ENCODE measurements around the gene KCNC3.

Gene KCNC3

DNA sequence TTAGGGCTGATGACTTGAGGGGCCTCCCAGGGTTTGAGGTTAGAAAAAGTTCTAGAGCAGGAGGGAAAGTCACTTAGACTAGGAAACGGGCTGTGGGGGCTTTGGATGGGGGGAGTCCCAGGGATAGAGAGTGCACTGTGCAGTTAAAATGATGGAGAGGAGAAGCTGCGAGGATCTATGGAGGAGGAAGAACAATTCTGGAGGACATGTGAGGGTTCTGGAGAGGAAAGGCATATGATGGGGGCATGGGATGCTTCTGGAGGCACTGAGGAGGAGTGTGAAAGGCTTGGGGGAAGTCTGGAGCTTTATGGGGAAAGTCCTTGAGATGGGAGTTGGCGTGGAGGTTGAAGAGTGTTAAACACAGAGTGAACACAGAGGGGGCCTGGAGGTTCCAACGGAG, 2.2 kb downstream of the KCNC3 start:
- DNase-seq = no peak

DNA sequence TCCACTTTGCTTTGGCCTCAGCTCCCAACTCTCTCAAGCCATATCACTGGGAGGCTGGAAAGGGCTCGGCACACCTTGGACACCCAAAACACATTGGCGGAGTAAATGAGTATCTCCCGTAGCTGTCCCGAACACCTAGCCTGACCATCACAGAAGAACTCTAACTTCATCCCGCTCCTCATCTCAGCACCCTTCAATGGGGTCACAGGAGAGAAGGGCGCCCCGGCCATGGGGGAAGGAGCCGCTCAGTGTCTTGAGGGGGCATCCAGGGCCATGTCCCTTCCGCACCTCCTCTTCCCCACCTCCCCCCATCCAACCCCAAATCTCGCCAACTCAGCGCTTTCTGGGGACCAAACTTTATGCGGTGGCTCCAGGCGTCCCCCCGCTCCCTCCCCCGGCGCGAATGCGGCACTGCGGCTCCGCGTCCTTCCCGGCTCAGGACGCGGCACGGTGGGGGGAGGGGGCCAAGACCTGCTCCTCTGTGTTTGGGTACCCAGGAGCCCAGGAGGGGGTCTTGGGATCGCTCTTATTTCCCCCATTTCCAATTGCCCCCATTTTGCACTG, 3.0 kb downstream of the KCNC3 start:
- no peak for DNase-seq

- peak; percentile 59 to 71 for DNase-seq
Measured at GRCh38 chr19:50325310-50326100, 3.7 kb downstream of the KCNC3 start.

DNA sequence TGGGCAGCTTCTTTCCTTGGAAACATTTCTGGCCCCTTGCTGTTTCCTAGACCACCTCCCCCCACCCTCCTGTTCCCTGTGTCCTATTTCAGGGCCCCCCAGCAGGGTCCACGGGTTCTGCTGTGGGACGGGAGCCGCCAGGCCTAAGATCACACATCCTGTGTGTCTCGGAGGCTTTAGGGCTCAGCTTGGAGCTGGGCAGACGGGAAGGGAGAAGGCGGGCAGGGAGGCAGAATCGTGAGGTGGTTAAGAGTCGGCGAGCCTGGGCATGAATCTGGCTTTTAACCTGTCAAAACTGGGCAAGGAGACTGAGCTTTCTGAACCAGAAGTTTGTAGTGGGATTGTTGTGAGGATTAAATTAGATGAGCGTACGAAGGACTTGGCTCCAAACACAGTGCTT, 4.8 kb downstream of the KCNC3 start:
- DNase-seq = no peak

DNA sequence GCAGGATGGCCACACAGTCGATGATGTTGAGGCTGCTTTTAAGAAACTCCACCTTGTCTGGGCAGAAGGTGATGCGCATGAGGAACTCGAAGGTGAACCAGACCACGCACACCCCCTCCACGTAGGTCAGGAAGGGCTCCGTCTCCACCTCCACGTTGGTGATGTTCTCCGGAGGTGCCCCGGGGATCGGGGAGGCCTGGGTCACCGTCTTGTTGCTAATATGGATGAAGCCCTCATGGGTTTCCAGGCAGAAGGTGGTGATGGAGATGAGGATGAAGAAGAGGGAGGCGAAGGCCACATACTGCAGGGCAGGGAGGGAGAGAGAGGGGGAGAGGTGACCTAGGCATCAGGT, 5.4 kb downstream of the KCNC3 start:
- DNase-seq = no peak

GRCh38 chr19:50322931-50323781, 6.0 kb downstream of the KCNC3 start:
- DNase-seq = no peak

DNA sequence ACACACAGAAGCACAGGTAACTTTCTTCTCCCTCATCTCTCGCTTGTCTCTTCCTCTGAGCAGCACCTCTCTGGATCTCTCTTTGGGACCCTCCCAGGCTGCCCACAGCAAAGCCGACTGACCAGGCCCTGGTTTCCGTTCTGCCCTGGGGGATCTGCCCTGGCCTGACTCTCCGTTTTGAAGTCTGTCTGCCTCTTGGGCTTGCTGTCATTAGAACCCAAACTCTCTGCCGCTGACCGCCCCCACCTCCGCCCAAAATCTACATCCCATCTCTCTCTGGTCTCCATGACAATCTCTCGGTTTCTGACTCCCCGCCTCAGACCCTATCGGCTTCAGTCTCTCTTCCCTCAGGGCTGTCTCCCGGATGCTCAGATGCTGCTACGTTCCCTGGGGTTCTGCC, 6.9 kb downstream of the KCNC3 start:
- no peak for DNase-seq

DNA sequence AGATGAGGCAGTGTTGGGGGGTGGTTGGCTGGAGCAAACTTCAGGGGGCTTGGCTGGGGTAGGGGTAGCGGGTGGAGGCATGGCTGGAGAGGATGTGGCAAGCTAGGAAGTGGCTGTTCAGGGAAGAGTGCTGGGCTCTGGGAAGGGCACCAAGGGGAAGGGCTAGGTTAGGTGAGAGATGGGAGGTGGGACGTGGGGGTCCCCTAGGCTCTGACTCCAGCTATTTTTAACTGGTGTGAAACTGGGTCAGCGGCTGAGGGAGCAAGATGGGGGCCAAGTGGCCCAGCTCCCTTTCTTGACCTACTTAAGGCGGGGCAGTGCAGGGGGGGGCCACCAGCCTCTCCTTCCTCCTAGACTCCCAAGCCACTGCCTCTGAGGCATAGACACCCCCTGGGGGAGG, 7.3 kb downstream of the KCNC3 start:
- no peak for DNase-seq

DNA sequence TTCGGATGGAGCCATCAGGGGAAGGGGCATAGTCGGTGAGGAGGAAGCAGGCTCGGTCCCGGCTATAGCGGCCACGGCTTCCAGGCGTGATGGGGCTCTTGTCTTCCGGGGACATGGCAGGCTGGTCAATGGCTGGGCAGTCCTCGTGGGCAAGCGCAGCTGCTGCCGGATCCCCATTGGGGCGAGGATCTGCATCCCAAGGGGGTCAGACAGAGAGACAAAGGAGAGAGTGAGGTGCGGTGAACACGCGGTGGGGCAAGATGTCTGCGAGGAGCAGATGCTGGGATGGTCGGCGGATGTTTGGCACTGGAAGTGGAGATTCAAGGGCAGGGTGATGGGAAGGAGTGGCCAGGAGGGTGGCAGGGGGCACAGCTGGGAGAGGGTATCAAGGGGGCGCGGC, 8.6 kb downstream of the KCNC3 start:
- no peak for DNase-seq

DNA sequence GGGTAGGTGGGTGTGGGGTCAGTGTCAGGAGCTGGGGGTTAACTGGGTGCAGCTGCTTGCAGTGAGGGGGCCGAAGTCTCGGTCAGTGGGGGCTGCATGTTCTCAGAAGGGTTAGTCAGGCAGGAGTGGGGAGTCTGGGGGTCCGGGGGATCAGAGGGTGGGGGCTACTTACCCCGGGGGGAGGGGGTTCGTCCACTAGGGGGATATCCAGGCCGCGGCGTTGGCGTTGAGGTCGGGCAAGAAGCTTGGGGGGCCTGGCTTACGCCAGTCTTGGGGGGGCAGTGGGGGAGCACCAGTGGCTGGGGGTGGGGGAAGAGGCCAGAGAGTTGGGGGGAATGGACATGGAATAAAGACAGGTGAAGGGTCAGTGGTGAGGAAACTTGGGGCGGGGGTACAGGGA, 9.1 kb downstream of the KCNC3 start:
- no peak for DNase-seq

- no peak for DNase-seq
Measured at GRCh38 chr19:50319156-50319555, 10.0 kb downstream of the KCNC3 start.

- no peak for DNase-seq
Measured at GRCh38 chr19:50318438-50318837, 10.7 kb downstream of the KCNC3 start.

- no peak for DNase-seq
Measured at GRCh38 chr19:50317115-50317514, 12.1 kb downstream of the KCNC3 start.

DNA sequence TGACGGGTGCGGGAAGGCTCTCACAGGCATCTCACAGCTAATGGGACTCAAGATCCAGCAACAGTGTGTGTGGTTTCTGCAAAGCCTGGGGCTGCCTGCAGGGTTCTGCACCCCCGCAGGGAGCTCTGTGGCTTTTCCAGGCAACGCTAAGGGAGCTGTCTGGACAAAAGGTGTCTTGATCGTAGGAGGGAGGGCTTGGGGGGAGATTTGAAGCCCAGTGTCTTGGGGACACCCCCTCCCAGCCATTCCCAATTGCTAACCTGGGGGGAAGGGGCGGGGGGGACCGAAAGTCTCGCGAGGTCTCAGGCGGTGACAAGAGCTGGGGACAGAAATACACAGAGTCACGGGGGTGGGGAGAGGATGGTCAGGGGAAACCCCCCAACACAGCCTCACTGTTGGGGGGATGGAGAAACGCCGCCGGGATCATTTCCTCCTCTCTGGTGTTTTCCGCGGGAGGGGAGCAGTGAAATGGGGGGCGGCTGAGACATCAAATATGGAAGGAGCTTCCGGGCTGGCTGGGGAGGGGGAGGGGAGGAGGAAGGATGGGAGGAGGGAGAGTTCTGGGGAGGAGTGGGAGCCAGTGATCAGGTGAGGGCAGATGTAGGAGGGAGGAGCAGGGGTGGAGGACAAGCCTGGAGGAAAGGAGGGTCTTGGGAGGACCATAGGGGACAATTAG, 13.3 kb downstream of the KCNC3 start:
- DNase-seq = no peak

- no peak for DNase-seq
Measured at GRCh38 chr19:50314724-50315708, 14.2 kb downstream of the KCNC3 start.

DNA sequence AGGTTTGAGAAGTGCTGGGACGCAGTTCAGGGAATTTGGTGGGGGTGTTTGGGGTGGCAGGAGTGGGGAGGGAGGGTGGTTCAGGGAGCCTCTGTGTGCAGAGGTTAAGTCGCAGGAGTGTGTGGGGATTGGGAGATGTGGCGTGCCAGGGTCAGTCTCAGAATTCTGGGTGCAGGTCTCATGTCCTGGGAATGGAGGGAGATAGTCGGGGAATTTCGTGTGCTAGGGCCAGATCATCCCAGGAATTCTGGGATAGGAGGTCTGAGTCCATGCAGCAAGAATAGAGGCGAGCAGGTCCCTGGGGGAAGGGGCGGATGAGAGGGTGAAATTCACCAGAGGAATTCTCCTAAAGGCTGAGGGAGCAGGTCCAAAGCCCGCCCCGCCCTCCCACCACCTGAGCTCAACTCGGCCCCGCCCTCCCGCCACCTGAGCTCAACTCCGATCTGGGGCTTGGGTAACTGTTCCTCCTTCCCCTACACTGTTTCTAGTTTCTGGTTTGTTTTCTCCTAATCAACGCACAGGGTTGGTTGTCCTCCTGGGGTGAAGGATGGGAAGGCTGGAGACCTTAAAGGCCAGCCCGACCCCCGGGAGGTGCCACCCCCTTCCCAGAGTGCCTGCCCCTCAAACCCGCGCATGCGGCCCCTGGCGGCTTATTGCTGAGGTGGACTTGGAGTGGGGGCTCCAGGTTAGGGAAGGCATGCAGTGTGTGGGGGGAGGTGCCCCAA, 15.2 kb downstream of the KCNC3 start:
- no peak for DNase-seq

DNA sequence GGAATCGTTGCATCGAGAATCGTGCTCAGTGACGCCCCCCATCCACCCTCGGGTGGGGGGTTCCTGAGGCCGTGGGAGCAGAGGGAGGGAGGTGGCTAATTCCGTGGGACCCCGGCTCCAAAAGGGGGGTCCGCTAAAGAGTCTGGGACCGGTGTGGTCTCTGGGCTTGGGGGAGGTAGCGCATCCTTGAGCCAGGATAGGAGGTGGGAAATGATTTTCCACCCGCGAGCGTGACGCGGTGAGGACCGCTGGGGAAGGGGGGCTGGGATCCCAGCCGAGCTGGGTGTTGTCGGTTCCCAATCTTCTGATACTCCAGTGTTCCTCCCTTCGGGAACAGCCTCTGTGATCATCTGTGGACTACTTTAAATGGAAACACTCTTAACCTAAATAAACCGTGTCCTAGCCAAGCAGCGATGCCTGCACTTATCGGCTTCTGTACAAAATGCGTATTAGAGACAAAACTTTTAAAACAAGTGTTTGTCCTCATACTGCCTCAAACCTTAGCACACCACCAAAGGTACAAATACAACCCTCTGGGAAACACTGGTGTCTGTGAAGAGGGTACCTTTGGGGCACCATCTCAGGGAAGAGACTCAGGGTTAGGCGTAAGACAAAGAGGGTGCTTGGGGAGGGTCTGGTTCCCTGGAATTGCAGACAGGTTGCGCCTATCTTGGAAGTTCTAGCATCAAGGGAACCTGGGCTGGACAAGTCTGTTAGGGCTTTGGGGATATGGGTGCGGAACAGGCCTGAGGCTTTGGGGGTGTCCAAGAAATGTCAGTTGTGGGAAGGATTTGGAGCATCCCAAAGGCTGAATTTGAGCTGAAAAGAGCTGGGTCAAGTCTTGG, 16.0 kb downstream of the KCNC3 start:
- no peak for DNase-seq

DNA sequence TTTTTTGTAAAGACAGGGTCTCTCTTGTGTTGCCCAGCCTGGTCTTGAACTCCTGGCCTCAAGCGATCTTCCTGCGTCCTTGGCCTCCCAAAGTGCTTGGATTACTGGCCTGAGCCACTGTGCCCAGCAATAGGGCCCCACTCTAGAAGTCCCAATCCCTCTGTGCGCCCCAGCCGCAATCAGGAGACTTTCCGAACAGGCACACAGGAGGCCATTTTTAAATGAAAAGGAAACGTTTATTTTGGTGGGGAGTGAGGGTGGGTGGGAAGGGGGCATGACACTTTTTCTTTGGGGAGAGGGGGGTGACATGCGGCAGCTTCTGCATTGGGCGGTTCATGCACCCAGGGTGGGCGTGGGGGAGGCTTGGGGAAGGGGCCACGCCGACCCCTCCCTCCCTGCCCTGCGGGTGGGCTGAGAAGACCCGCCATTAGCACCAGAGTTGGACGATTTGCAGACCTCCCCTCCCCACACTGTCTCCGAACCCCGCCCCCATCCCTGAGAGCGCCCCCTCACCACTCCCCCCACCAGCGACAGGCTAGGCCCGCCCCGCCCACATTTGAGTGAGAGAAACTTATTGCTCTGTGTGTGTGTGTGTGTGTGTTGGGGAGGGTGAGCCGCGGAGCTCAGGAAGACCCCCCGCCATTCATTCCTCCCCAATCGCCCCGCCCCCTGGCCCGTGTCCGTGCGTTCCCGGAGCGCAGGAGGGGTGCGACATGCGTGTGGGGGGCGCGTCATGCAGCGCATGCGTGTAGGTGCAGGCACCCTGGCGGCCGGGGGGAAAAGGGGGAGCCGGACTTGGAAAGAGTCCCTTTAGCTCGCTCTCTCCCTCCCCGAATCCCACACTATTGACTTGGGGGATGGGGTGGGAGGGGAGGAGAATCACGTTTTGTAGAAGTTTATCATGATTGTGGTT, 17.2 kb downstream of the KCNC3 start:
- no peak for DNase-seq

GRCh38 chr19:50310759-50311465, 18.3 kb downstream of the KCNC3 start:
- DNase-seq = no peak

Data from NCI-H2081 (cell line).